HEK293T (cell line): ENCODE data around the gene AP2S1.

Source experiments
- BHLHE40 ChIP-seq: fragments of 450-650 bp; IDR thresholded peaks from 2 replicates; pipeline ENCODE4 v1.6.1; 2016; ENCODE audit warnings: mild to moderate bottlenecking, moderate library complexity, borderline replicate concordance
- FOXK2 ChIP-seq: fragments of 450-650 bp; IDR thresholded peaks from 2 replicates; pipeline ENCODE4 v1.6.1; 2016; ENCODE audit warnings: mild to moderate bottlenecking
- HDGF ChIP-seq: fragments of 450-650 bp; IDR thresholded peaks from 2 replicates; pipeline ENCODE4 v1.6.1; 2017; ENCODE audit warnings: antibody characterized with exemption, borderline replicate concordance
- SP1 ChIP-seq: fragments of 450-650 bp; IDR thresholded peaks from 2 replicates; pipeline ENCODE4 v1.6.1; 2017
- ZNF384 ChIP-seq: fragments of 450-650 bp; IDR thresholded peaks from 2 replicates; pipeline ENCODE4 v1.6.1; 2016

DNA sequence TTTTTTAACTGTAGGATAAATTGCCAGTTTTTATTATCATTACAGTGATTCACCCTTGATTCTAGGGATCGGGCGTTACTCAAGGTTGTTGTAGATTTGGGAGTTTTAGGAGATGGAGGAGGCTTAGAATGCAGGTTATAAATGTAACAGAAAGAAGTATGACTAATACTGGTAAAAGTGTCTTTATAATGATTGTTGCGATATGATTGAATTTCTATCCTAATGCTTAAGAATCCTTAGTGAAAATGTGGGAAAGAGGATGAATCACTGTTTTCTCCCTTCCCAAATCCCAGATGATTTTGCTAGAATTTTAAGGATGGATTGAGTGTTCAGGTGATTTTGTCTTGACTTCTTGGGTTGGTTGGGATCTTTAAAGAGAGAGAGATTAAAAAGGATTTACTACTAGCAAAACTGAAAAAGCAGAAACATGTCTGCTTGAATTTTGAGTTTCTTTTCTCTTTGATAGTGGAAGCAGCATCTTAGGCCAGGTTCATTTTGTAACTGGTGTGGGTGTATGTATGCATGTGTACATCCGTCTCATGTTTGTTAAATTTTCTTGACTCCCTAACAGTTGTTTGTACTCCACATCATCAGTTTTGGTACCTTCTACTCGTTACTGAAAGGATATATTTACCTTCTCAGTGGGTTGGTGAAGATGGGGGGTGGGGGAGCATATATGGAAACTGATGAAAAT, 36.0 kb upstream of the AP2S1 start:
- TF ChIP-seq SP1 (no peak), HDGF (no peak), BHLHE40 (no peak), ZNF384 (no peak), FOXK2 (no peak)
